Measurements from ENCODE around the gene POM121. TPM values are rescaled to one million over a fixed set of nuclear protein-coding genes. Genes with fewer than 3 reads are reported as not detected.
"Not testable (repeated sequence)": the region's sequence is repeated elsewhere in the genome, so short reads cannot be mapped to it uniquely, and the experiment has no call there.

The POM121 gene
- total RNA-seq, 2 donors from 2014 or later = 58.8 to 63.0 TPM

DNA sequence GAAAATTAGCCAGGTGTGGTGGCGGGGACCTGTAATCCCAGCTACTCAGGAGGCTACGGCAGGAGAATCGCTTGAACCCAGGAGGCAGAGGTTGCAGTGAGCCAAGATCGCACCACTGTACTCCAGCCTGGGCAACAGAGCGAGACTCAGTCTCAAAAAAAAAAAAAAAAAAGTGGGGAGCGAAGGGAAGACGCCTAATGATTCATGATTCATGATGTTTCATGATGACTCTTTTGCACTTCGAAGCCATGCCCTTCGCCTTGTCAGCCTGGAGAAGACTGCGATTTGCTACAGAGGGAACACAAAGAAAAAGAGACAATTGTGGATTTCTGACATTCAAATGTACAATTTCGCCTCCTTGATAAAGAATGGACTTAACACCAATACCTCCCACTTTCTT is 57.2 kb downstream of the POM121 start:
- ATAC-seq; H3K36me3 Mint-ChIP-seq (ENCODE audit: low read depth); DNase-seq; H3K4me3 Mint-ChIP-seq; H3K27me3 Mint-ChIP-seq; H3K27ac Mint-ChIP-seq; H3K9me3 ChIP-seq (ENCODE audit: control insufficient read depth, low read length, poor library complexity, severe bottlenecking); H3K4me1 Mint-ChIP-seq: not testable (repeated sequence)

DNA sequence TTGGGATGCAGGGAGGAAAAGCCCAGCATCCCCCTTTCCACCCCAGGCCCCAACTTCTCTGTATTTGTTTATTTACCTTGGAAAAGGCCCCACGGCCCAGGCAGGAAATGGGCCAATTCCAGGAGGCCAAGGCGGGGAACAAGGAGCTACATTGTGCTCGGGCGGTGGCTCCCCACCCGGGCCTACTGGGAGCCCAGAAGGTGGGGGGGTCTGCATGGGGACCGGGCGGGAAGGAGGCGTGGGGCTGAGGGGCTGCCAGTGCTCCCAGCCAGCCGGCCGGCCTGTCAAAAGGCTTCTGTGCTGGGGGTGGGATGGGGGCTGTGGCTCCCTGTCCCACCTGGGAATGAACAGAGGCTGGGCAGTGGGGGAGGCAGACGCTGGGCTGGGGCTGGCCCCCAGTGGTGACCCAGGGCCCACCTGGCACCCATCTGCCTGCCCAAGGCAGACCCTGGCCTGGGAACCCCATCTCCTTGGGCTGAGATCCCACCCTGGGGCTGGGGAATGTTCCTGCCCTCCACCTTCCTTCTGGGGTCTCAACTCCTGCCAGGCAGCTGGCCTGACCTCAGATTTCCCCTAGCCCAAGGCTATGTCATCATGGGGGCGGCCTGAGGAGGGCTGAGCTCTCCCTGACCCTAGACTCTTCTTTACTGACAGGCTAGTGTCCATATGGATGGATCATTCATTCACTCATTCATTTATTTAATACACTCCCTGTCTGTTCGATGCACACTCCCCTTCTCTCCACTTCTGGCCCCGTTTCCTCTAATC is 65.4 kb downstream of the POM121 start:
- H3K27me3 Mint-ChIP-seq; H3K36me3 Mint-ChIP-seq (ENCODE audit: low read depth); DNase-seq; ATAC-seq; H3K4me3 Mint-ChIP-seq; H3K27ac Mint-ChIP-seq; H3K4me1 Mint-ChIP-seq; H3K9me3 ChIP-seq (ENCODE audit: control insufficient read depth, low read length, poor library complexity, severe bottlenecking): not testable (repeated sequence)

DNA sequence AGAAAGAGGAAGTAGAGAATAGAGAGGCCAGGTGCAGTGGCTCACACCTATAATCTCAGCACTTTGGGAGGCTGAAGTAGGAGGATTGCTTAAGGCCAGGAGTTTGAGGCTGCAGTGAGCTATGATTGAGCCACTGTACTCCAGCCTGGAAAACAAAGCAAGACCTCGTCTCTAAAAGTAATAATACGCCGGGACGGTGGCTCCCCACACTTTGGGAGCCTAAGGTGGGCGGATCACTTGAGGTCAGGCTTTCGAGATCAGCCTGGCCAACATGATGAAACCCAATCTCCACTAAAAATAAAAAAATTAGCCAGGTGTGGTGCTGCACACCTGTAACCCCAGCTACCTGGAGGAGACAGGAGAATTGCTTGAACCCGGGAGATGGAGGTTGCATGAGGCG is 70.6 kb downstream of the POM121 start:
- not testable (repeated sequence) for H3K36me3 Mint-ChIP-seq (ENCODE audit: low read depth); H3K4me3 Mint-ChIP-seq; H3K9me3 ChIP-seq (ENCODE audit: control insufficient read depth, low read length, poor library complexity, severe bottlenecking); H3K27me3 Mint-ChIP-seq; H3K27ac Mint-ChIP-seq; ATAC-seq; H3K4me1 Mint-ChIP-seq; DNase-seq

DNA sequence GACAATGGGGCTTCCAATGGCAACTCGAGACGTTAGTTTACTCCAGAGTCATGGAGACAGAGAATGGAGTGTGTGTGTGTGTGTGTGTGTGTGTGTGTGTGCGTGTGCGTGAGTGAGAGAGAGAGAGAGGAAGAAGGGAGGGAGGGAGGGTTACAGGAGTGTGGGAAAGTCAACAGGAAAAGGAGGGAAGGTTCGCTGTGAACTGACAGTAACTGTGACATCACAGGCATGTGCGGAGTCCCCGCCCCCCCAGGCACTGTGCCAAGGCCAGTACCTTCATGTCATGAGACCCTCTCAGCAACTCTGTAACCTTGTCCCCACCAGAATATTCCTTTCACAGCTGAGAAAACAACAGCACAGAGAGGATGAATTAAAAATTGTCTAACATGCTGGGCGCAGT is 72.6 kb downstream of the POM121 start:
- not testable (repeated sequence) for H3K9me3 ChIP-seq (ENCODE audit: control insufficient read depth, low read length, poor library complexity, severe bottlenecking); H3K36me3 Mint-ChIP-seq (ENCODE audit: low read depth); H3K4me1 Mint-ChIP-seq; H3K4me3 Mint-ChIP-seq; ATAC-seq; DNase-seq; H3K27ac Mint-ChIP-seq; H3K27me3 Mint-ChIP-seq

DNA sequence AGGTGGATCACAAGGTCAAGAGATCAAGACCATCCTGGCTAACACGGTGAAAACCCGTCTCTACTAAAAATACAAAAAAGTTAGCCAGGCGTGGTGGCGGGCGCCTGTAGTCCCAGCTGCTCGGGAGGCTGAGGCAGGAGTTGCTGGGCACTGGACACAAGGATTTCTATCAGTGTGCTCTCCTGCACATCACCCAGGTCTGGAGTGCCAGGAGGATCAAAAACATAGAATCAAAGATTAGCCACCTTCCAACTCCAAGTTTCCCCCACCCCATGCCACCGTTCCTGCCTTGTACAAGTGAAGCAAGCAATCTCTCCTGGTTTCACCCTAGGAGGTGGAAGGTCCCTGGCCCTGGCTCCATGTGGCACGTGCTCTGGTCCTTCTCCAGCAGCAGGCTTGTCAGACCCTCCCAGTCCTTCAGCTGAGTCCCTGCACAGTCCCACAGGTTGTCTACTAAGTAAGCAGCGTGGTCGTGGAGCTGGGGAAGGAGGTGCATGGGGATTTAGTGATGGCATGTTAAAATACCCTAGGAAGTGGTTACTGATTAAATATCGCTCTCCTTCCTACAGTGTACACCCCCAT is 73.1 kb downstream of the POM121 start:
- not testable (repeated sequence) for H3K4me3 Mint-ChIP-seq; ATAC-seq; DNase-seq; H3K36me3 Mint-ChIP-seq (ENCODE audit: low read depth); H3K27ac Mint-ChIP-seq; H3K9me3 ChIP-seq (ENCODE audit: control insufficient read depth, low read length, poor library complexity, severe bottlenecking); H3K27me3 Mint-ChIP-seq; H3K4me1 Mint-ChIP-seq

Other genes starting within 250 kb of the POM121 start
- 1 to 10 TPM; 4.8 TPM for gene TYW1B, start 96.9 kb upstream of the POM121 start, total RNA-seq
- gene TRIM74, start 44.4 kb downstream of the POM121 start, total RNA-seq = 1 to 10 TPM; 1.1 to 3.1 TPM
- not detected for gene SPDYE8, start 104.7 kb downstream of the POM121 start, total RNA-seq
- gene SPDYE11, start 132.8 kb downstream of the POM121 start, total RNA-seq = not detected
- gene SPDYE9, start 160.9 kb downstream of the POM121 start, total RNA-seq = not detected